Measurements from ENCODE around the gene GLYATL3. TPM values are rescaled to one million over a fixed set of nuclear protein-coding genes. Genes with fewer than 3 reads are reported as not detected.

GLYATL3 gene
- total and polyA plus RNA-seq, 2 of the 4 experiments (the other 2 are of a cell fraction): not detected

DNA sequence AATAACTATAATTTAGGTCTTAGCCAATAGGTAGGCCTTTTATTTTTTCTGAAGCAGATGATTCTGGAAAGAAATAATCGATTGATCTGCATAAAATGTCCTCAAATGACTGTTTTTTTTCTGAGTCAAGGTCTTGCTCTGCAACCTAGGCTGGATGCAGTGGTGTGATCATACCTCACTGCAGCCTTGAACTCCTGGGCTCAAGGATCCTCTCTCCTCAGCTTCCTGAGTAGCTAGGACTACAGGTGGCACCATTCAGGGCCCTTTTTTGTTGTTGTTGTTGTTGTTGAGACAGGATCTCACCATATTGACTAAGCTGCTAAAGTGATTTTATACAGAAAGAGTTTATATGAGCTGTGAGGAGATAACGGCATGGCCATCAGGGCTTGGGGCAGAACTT lies 18.2 kb downstream of the GLYATL3 start:
- dilution Hi-C loops (cut with HindIII; ENCODE audit: low sequenced_read_pairs, unreplicated experiment): no loop called here
- intact Hi-C loops (cut with micrococcal nuclease): no loop called here
- ChIA-PET POLR2A (ENCODE audit: unreplicated experiment) (no interaction called here), CTCF (interaction anchor here (0.9 kb wide), 1 partner anchor 14 kb away, joined by 3 read pairs; no protein-coding TSS in a partner anchor)
- Histone ChIP-seq H3K9me1 (ENCODE audit: insufficient read depth, low read length) (no peaks in the 10 kb centered on the region), H3K9ac (ENCODE audit: low read depth, low read length) (no peak overlapping the region), H3K27ac (ENCODE audit: insufficient read depth, low read length) (no peak overlapping the region), H2AFZ (replicated peaks; ENCODE audit: low read length, poor library complexity) (no peak overlapping the region), H3K14ac (replicated peaks; ENCODE audit: low read depth, low read length) (no peak overlapping the region), H3K18ac (ENCODE audit: low read depth, low read length) (no peak overlapping the region), H2BK5ac (ENCODE audit: low read depth, low read length, poor library complexity, severe bottlenecking) (no peak overlapping the region), H3K79me1 (ENCODE audit: low read depth in 1 of 2, low read length in 2 of 2) (no peaks in the 10 kb centered on the region), H4K8ac (ENCODE audit: low read depth in 2 of 2, low read length in 2 of 2) (no peak overlapping the region), H4K91ac (ENCODE audit: insufficient read depth, low read depth, low read length) (no peak overlapping the region), H4K20me1 (ENCODE audit: insufficient read depth, low read length) (no peaks in the 10 kb centered on the region), H3K27me3 (ENCODE audit: control insufficient read depth, insufficient read depth, low read length) (no peaks in the 10 kb centered on the region), H3K23ac (ENCODE audit: low read depth, low read length) (no peak overlapping the region), H2BK120ac (ENCODE audit: low read depth, low read length) (no peak overlapping the region), H2AK5ac (ENCODE audit: low read depth, low read length) (no peak overlapping the region), H2BK20ac (ENCODE audit: low read depth, low read length) (no peak overlapping the region), H4K5ac (ENCODE audit: low read depth, low read length) (no peak overlapping the region), H2BK15ac (ENCODE audit: low read depth, low read length) (no peak overlapping the region), H2AK9ac (replicated peaks; ENCODE audit: low read depth, low read length, poor library complexity) (no peak overlapping the region), H3K4me3 (ENCODE audit: insufficient read depth, low read depth, low read length) (no peak overlapping the region), H3K4me1 (ENCODE audit: control insufficient read depth, insufficient read depth, low read length) (no peaks in the 10 kb centered on the region), H3K56ac (ENCODE audit: extremely low read depth, insufficient read depth, low read length) (no peak overlapping the region), H3K9me3 (ENCODE audit: control insufficient read depth, insufficient read depth, low read length) (no peaks in the 10 kb centered on the region), H3K36me3 (ENCODE audit: control insufficient read depth, insufficient read depth, low read length) (no peaks in the 10 kb centered on the region), H3K4ac (ENCODE audit: low read depth, low read length) (no peak overlapping the region), H3K4me2 (ENCODE audit: low read depth, low read length) (no peak overlapping the region)
- ATAC-seq (ENCODE audit: low read depth) (no peak), DNase-seq (no peak)
- in situ Hi-C loops (cut with MboI; ENCODE audit: low sequenced_read_pairs): no loop called here
- WGBS, 2 experiments (ENCODE audit: extremely low coverage in 2 of 2, insufficient read length in 1 of 2): no CpG with 5 or more reads among the region's 2 CpGs
- no TSS peak for BruUV-seq (replicated peaks)
- no peak for TF ChIP-seq CEBPB (IDR thresholded peaks at IDR 0.05; ENCODE audit: low read depth, low read length)
- no peak for TF ChIP-seq RFX5 (IDR thresholded peaks at IDR 0.05; ENCODE audit: low read depth, low read length)
- no peak for TF ChIP-seq NFE2L2 (IDR thresholded peaks at IDR 0.05; ENCODE audit: low read depth, low read length)
- TF ChIP-seq, protein P1, sequence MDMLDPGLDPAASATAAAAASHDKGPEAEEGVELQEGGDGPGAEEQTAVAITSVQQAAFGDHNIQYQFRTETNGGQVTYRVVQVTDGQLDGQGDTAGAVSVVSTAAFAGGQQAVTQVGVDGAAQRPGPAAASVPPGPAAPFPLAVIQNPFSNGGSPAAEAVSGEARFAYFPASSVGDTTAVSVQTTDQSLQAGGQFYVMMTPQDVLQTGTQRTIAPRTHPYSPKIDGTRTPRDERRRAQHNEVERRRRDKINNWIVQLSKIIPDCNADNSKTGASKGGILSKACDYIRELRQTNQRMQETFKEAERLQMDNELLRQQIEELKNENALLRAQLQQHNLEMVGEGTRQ (IDR thresholded peaks at IDR 0.05; ENCODE audit: low read depth, low read length): no peak
- TF ChIP-seq, protein P2, sequence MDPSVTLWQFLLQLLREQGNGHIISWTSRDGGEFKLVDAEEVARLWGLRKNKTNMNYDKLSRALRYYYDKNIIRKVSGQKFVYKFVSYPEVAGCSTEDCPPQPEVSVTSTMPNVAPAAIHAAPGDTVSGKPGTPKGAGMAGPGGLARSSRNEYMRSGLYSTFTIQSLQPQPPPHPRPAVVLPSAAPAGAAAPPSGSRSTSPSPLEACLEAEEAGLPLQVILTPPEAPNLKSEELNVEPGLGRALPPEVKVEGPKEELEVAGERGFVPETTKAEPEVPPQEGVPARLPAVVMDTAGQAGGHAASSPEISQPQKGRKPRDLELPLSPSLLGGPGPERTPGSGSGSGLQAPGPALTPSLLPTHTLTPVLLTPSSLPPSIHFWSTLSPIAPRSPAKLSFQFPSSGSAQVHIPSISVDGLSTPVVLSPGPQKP (IDR thresholded peaks at IDR 0.05; ENCODE audit: borderline replicate concordance, low read depth, low read length): no peak
- no peak for TF ChIP-seq MAZ (IDR thresholded peaks at IDR 0.05; ENCODE audit: borderline replicate concordance, low read depth, low read length)
- no peak for TF ChIP-seq RAD21 (IDR thresholded peaks at IDR 0.05; ENCODE audit: low read length)
- TF ChIP-seq BHLHE40 (IDR thresholded peaks at IDR 0.05; ENCODE audit: low read depth, low read length): no peak
- TF ChIP-seq MXI1 (IDR thresholded peaks at IDR 0.05; ENCODE audit: borderline replicate concordance, low read depth, low read length): no peak
- TF ChIP-seq FOS (IDR thresholded peaks at IDR 0.05; ENCODE audit: low read depth, low read length): no peak

Measured in IMR-90 (cell line).